IMR-90 (cell line): ENCODE data around the gene S100A13. TPM values are rescaled to one million over a fixed set of nuclear protein-coding genes. Genes with fewer than 3 reads are reported as not detected.
A peak's percentile ranks its signal among the peaks of the same experiment; 100 is the strongest.

Experiments
- ATAC-seq: fragments of 200-7000 bp; cut with Tn5 transposase; 2 replicates; pipeline ENCODE4 v1.9.1; 2020; ENCODE audit warnings: low read depth, mild to moderate bottlenecking, moderate library complexity
- BruUV-seq: library from RNA; stranded (reverse); fragments of 400-500 nt; replicated peaks from 2 replicates; lab custom pipeline; 2021; lab: Mats Ljungman, UMichigan
- CTCF ChIA-PET: fragments of 300-600 bp; formaldehyde crosslinking; extraction: SDS; loops from one replicate; lab custom pipeline; 2021; ENCODE audit warnings: antibody characterized with exemption; lab: Yijun Ruan, JAX
- POLR2A ChIA-PET: fragments of 300-600 bp; sonication (Branson Sonifier 250); formaldehyde crosslinking; loops from one replicate; lab custom pipeline; 2022; ENCODE audit warnings: antibody characterized with exemption; ENCODE audit not compliant: unreplicated experiment; lab: Charles Lee
- DNase-seq: peaks from one replicate; pipeline ENCODE4 v3.0.0; 2013
- H2AFZ ChIP-seq: replicated peaks from 2 replicates; pipeline ENCODE3; 2013; ENCODE audit warnings: low read length, mild to moderate bottlenecking; ENCODE audit not compliant: poor library complexity
- H2AK5ac ChIP-seq: 2 replicates; pipeline ENCODE4 v1.6.1; 2013; ENCODE audit warnings: low read depth, low read length, inconsistent platforms
- H2AK9ac ChIP-seq: replicated peaks from 2 replicates; pipeline ENCODE3; 2013; ENCODE audit warnings: mild to moderate bottlenecking, low read depth, low read length, moderate library complexity; ENCODE audit not compliant: poor library complexity
- H2BK120ac ChIP-seq: 2 replicates; pipeline ENCODE4 v1.6.1; 2013; ENCODE audit warnings: low read depth, low read length, inconsistent platforms
- H2BK15ac ChIP-seq: 3 replicates; pipeline ENCODE4 v1.6.1; 2013; ENCODE audit warnings: low read depth, low read length, inconsistent platforms
- H2BK20ac ChIP-seq: 2 replicates; pipeline ENCODE4 v1.6.1; 2013; ENCODE audit warnings: low read depth, mild to moderate bottlenecking, inconsistent platforms, low read length, moderate library complexity
- H2BK5ac ChIP-seq: 2 replicates; pipeline ENCODE4 v1.6.1; 2013; ENCODE audit warnings: mild to moderate bottlenecking, low read depth, low read length, inconsistent platforms; ENCODE audit not compliant: poor library complexity, severe bottlenecking
- H3K14ac ChIP-seq: replicated peaks from 2 replicates; pipeline ENCODE4 v1.6.1; 2013; ENCODE audit warnings: low read depth, low read length, inconsistent platforms
- H3K18ac ChIP-seq: 2 replicates; pipeline ENCODE4 v1.6.1; 2013; ENCODE audit warnings: low read depth, low read length, control low read depth
- H3K23ac ChIP-seq: 2 replicates; pipeline ENCODE4 v1.6.1; 2013; ENCODE audit warnings: low read depth, low read length, inconsistent platforms
- H3K27ac ChIP-seq: 2 replicates; pipeline ENCODE4 v1.5.1; 2013; ENCODE audit warnings: mild to moderate bottlenecking, control low read depth, low read length; ENCODE audit not compliant: insufficient read depth
- H3K27me3 ChIP-seq: 2 replicates; pipeline ENCODE4 v1.6.1; 2013; ENCODE audit warnings: low read length; ENCODE audit not compliant: control insufficient read depth, insufficient read depth
- H3K36me3 ChIP-seq: 2 replicates; pipeline ENCODE4 v1.6.1; 2013; ENCODE audit warnings: low read length, mixed read lengths; ENCODE audit not compliant: control insufficient read depth, insufficient read depth
- H3K4ac ChIP-seq: 2 replicates; pipeline ENCODE4 v1.6.1; 2013; ENCODE audit warnings: low read depth, low read length, inconsistent platforms
- H3K4me1 ChIP-seq: 2 replicates; pipeline ENCODE4 v1.6.1; 2013; ENCODE audit warnings: low read length, mixed read lengths; ENCODE audit not compliant: control insufficient read depth, insufficient read depth
- H3K4me2 ChIP-seq: 2 replicates; pipeline ENCODE4 v1.6.1; 2013; ENCODE audit warnings: low read depth, mild to moderate bottlenecking, control low read depth, low read length, moderate library complexity
- H3K4me3 ChIP-seq: 2 replicates; pipeline ENCODE4 v1.5.1; 2013; ENCODE audit warnings: low read depth, mild to moderate bottlenecking, control low read depth, low read length, moderate library complexity; ENCODE audit not compliant: insufficient read depth
- H3K56ac ChIP-seq: 2 replicates; pipeline ENCODE4 v1.6.1; 2013; ENCODE audit warnings: low read length, inconsistent platforms; ENCODE audit not compliant: insufficient read depth; ENCODE audit errors: extremely low read depth
- H3K79me1 ChIP-seq, 2 experiments: 2 replicates each; pipeline ENCODE4 v1.6.1; 2013; ENCODE audit warnings: low read length in 2 of 2, inconsistent platforms in 1 of 2, low read depth in 1 of 2
- H3K9ac ChIP-seq: 2 replicates; pipeline ENCODE4 v1.6.1; 2013; ENCODE audit warnings: low read depth, low read length, control low read depth
- H3K9me1 ChIP-seq: 2 replicates; pipeline ENCODE4 v1.6.1; 2013; ENCODE audit warnings: low read length, inconsistent platforms; ENCODE audit not compliant: insufficient read depth
- H3K9me3 ChIP-seq: 2 replicates; pipeline ENCODE4 v1.6.1; 2013; ENCODE audit warnings: low read length; ENCODE audit not compliant: control insufficient read depth, insufficient read depth
- H4K20me1 ChIP-seq: 2 replicates; pipeline ENCODE4 v1.6.1; 2013; ENCODE audit warnings: low read length, inconsistent platforms; ENCODE audit not compliant: insufficient read depth
- H4K5ac ChIP-seq: 2 replicates; pipeline ENCODE4 v1.6.1; 2013; ENCODE audit warnings: mild to moderate bottlenecking, low read depth, low read length, control low read depth
- H4K8ac ChIP-seq, 2 experiments: 2 replicates each; pipeline ENCODE4 v1.6.1; 2013; ENCODE audit warnings: low read depth in 2 of 2, low read length in 2 of 2, control low read depth in 1 of 2, inconsistent platforms in 1 of 2
- H4K91ac ChIP-seq: 2 replicates; pipeline ENCODE4 v1.6.1; 2013; ENCODE audit warnings: low read depth, low read length, inconsistent platforms; ENCODE audit not compliant: insufficient read depth
- BHLHE40 ChIP-seq: fragments of 150-350 bp; IDR thresholded peaks from 2 replicates; pipeline ENCODE4 v1.6.1; 2016; ENCODE audit warnings: mild to moderate bottlenecking, low read depth, low read length
- CEBPB ChIP-seq: IDR thresholded peaks from 2 replicates; pipeline ENCODE4 v1.6.1; 2012; ENCODE audit warnings: low read depth, low read length, improper control_type of control experiment
- CHD1 ChIP-seq: IDR thresholded peaks from 2 replicates; pipeline ENCODE4 v1.6.1; 2012; ENCODE audit warnings: low read depth, low read length, improper control_type of control experiment
- FOS ChIP-seq: fragments of 150-350 bp; IDR thresholded peaks from 2 replicates; pipeline ENCODE4 v1.6.1; 2016; ENCODE audit warnings: low read depth, low read length
- MAFK ChIP-seq: IDR thresholded peaks from 2 replicates; pipeline ENCODE4 v1.6.1; 2012; ENCODE audit warnings: low read depth, low read length, improper control_type of control experiment
- MAZ ChIP-seq: IDR thresholded peaks from 2 replicates; pipeline ENCODE4 v1.6.1; 2012; ENCODE audit warnings: low read depth, mild to moderate bottlenecking, low read length, improper control_type of control experiment, moderate library complexity, borderline replicate concordance
- MXI1 ChIP-seq: IDR thresholded peaks from 2 replicates; pipeline ENCODE4 v1.6.1; 2012; ENCODE audit warnings: low read depth, mild to moderate bottlenecking, low read length, moderate library complexity, borderline replicate concordance
- NFE2L2 ChIP-seq: fragments of 150-350 bp; IDR thresholded peaks from 2 replicates; pipeline ENCODE4 v1.6.1; 2016; ENCODE audit warnings: low read depth, mild to moderate bottlenecking, low read length
- POLR2A ChIP-seq: IDR thresholded peaks from 2 replicates; pipeline ENCODE4 v1.6.1; 2012; ENCODE audit warnings: mild to moderate bottlenecking, low read depth, low read length
- RAD21 ChIP-seq: IDR thresholded peaks from 2 replicates; pipeline ENCODE4 v1.6.1; 2012; ENCODE audit warnings: low read length, improper control_type of control experiment
- RCOR1 ChIP-seq: IDR thresholded peaks from 2 replicates; pipeline ENCODE4 v1.6.1; 2012; ENCODE audit warnings: mild to moderate bottlenecking, low read length, improper control_type of control experiment; ENCODE audit not compliant: insufficient replicate concordance
- RFX5 ChIP-seq: IDR thresholded peaks from 2 replicates; pipeline ENCODE4 v1.8.0; 2012; ENCODE audit warnings: low read depth, mild to moderate bottlenecking, low read length, moderate library complexity
- SMC3 ChIP-seq: fragments of 150-350 bp; IDR thresholded peaks from 2 replicates; pipeline ENCODE4 v1.6.1; 2016; ENCODE audit warnings: low read depth, mild to moderate bottlenecking, antibody characterized with exemption, low read length, moderate library complexity
- WGBS, 2 experiments: methylation state at CpG; one replicate each; pipeline versions ENCODE4 v1.1.5 to v1.1.7; 2013; ENCODE audit warnings: missing lambda C conversion rate in 2 of 2; ENCODE audit not compliant: insufficient read length in 1 of 2; ENCODE audit errors: extremely low coverage in 2 of 2; 5-methylcytosine and 5-hydroxymethylcytosine counted together
- dilution Hi-C: fragments of 300-500 bp; cut with HindIII; formaldehyde crosslinking; loops from one replicate; pipeline ENCODE4 v1.14.3; 2018; ENCODE audit warnings: low sequenced_read_pairs; ENCODE audit not compliant: unreplicated experiment
- in situ Hi-C: fragments of 300-500 bp; cut with MboI; formaldehyde crosslinking; loops from 3 replicates; pipeline ENCODE4 v1.14.3; 2019; ENCODE audit warnings: low sequenced_read_pairs, inconsistent platforms, mixed read lengths
- intact Hi-C: fragments of 100-400 bp; cut with micrococcal nuclease; formaldehyde crosslinking; loops from 2 replicates; pipeline ENCODE4 v1.10.0; 2022
- polyA plus RNA-seq, 3 experiments: library from polyadenylated mRNA; depleted of rRNA; stranded (reverse); fragments of >200 nt; gene quantifications; 2 replicates each; pipeline ENCODE4 v1.2.3, GENCODE V29; 2012; ENCODE audit warnings: low replicate concordance in 1 of 3
- total RNA-seq: library from RNA; depleted of rRNA; stranded (reverse); fragments of >200 nt; gene quantifications from 2 replicates; pipeline ENCODE4 v1.2.3, GENCODE V29; 2012
- TF ChIP-seq, protein P1 (sequence below): conservative IDR thresholded peaks from 2 replicates; pipeline ENCODE4 v1.5.1; 2012; ENCODE audit warnings: mild to moderate bottlenecking, low read depth, low read length, improper control_type of control experiment
- TF ChIP-seq, protein P2 (sequence below): fragments of 150-350 bp; IDR thresholded peaks from 2 replicates; pipeline ENCODE4 v1.6.1; 2017; ENCODE audit warnings: mild to moderate bottlenecking, antibody characterized with exemption, low read length, low read depth
- TF ChIP-seq, protein P3 (sequence below): fragments of 150-350 bp; IDR thresholded peaks from 2 replicates; pipeline ENCODE4 v1.6.1; 2016; ENCODE audit warnings: low read depth, mild to moderate bottlenecking, low read length, moderate library complexity, borderline replicate concordance

The S100A13 gene
- total and polyA plus RNA-seq, 2 of the 4 experiments (the other 2 are of a cell fraction), result 122 to 468 TPM

DNA sequence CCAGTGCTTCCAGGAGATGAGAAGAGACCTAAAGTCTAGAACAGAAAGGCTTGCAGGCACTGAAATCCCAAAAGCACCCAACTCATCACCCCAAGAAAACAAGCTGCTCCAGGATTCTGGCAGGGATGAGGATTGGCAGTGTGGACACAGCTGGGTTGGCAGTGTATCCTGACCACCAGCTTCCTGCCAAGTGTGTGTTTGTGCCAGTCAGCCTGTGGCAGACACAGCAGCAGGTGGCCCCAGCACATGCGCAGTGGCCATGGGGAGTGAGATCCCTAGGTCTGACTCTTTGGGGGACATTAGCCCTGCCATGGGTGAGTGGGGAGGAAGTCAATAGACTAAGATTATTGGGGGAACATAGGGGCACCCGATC, 22.5 kb upstream of the S100A13 start:
- ATAC-seq (no peak), DNase-seq (no peak)
- Histone ChIP-seq H3K79me1 (peaks cover 0 to 13% of the 10 kb centered on the region in 2 experiments; a peak in 3 of 4 replicates), H2AFZ (peak overlapping the region; percentile 62), H3K4me3 (no peak overlapping the region), H3K9me3 (no peaks in the 10 kb centered on the region), H2AK9ac (peak overlapping the region; percentile 81), H3K27me3 (no peaks in the 10 kb centered on the region), H3K9me1 (peaks cover 10% of the 10 kb centered on the region), H3K4me2 (no peak overlapping the region), H3K14ac (no peak overlapping the region), H3K36me3 (peaks cover 15% of the 10 kb centered on the region), H2AK5ac (no peak overlapping the region), H4K20me1 (no peaks in the 10 kb centered on the region), H2BK15ac (no peak overlapping the region), H3K18ac (no peak overlapping the region), H3K4ac (no peak overlapping the region), H4K8ac (no peak overlapping the region), H2BK120ac (no peak overlapping the region), H3K4me1 (peaks cover 7% of the 10 kb centered on the region), H3K56ac (no peak overlapping the region), H2BK5ac (no peak overlapping the region), H3K23ac (no peak overlapping the region), H4K5ac (no peak overlapping the region), H3K9ac (no peak overlapping the region), H2BK20ac (no peak overlapping the region), H4K91ac (no peak overlapping the region), H3K27ac (no peak overlapping the region)
- no TSS peak for BruUV-seq
- TF ChIP-seq, protein P1, sequence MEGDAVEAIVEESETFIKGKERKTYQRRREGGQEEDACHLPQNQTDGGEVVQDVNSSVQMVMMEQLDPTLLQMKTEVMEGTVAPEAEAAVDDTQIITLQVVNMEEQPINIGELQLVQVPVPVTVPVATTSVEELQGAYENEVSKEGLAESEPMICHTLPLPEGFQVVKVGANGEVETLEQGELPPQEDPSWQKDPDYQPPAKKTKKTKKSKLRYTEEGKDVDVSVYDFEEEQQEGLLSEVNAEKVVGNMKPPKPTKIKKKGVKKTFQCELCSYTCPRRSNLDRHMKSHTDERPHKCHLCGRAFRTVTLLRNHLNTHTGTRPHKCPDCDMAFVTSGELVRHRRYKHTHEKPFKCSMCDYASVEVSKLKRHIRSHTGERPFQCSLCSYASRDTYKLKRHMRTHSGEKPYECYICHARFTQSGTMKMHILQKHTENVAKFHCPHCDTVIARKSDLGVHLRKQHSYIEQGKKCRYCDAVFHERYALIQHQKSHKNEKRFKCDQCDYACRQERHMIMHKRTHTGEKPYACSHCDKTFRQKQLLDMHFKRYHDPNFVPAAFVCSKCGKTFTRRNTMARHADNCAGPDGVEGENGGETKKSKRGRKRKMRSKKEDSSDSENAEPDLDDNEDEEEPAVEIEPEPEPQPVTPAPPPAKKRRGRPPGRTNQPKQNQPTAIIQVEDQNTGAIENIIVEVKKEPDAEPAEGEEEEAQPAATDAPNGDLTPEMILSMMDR, result no peak
- no peak for TF ChIP-seq BHLHE40
- no peak for TF ChIP-seq RAD21
- TF ChIP-seq NFE2L2, result no peak
- TF ChIP-seq, protein P2, sequence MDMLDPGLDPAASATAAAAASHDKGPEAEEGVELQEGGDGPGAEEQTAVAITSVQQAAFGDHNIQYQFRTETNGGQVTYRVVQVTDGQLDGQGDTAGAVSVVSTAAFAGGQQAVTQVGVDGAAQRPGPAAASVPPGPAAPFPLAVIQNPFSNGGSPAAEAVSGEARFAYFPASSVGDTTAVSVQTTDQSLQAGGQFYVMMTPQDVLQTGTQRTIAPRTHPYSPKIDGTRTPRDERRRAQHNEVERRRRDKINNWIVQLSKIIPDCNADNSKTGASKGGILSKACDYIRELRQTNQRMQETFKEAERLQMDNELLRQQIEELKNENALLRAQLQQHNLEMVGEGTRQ, result no peak
- TF ChIP-seq SMC3, result no peak
- no peak for TF ChIP-seq MAFK
- TF ChIP-seq POLR2A, result no peak
- TF ChIP-seq CEBPB, result no peak
- TF ChIP-seq RCOR1, result no peak
- no peak for TF ChIP-seq FOS
- no peak for TF ChIP-seq CHD1
- TF ChIP-seq, protein P3, sequence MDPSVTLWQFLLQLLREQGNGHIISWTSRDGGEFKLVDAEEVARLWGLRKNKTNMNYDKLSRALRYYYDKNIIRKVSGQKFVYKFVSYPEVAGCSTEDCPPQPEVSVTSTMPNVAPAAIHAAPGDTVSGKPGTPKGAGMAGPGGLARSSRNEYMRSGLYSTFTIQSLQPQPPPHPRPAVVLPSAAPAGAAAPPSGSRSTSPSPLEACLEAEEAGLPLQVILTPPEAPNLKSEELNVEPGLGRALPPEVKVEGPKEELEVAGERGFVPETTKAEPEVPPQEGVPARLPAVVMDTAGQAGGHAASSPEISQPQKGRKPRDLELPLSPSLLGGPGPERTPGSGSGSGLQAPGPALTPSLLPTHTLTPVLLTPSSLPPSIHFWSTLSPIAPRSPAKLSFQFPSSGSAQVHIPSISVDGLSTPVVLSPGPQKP, result no peak
- no peak for TF ChIP-seq MXI1
- TF ChIP-seq RFX5, result no peak
- no peak for TF ChIP-seq MAZ
- POLR2A ChIA-PET, result no interaction called here
- dilution Hi-C loops (no loop called here), intact Hi-C loops (no loop called here), in situ Hi-C loops (loop anchor here (10.0 kb wide), 1 partner anchor 135 kb away; no protein-coding TSS in a partner anchor)
- no CpG with 5 or more reads among the region's 2 CpGs for WGBS, 2 experiments
- CTCF ChIA-PET, result interaction anchor here (0.8 kb wide), 1 partner anchor 81 kb away, joined by 3 read pairs; no protein-coding TSS in a partner anchor
